HepG2 (cell line): ENCODE data around the gene ISG20. TPM values are rescaled to one million over a fixed set of nuclear protein-coding genes. Genes with fewer than 3 reads are reported as not detected.
A peak's percentile ranks its signal among the peaks of the same experiment; 100 is the strongest.

Experiments
- BHLHE40 ChIP-seq: IDR thresholded peaks from 2 replicates; pipeline ENCODE4 v1.6.1; 2011; ENCODE audit warnings: low read length, improper control_type of control experiment
- CEBPG ChIP-seq: IDR thresholded peaks from 2 replicates; pipeline ENCODE4 v1.6.1; 2016
- HNF1B ChIP-seq: sonication (generic); formaldehyde crosslinking; IDR thresholded peaks from 2 replicates; pipeline ENCODE4 v1.5.1; 2020; ENCODE audit warnings: mild to moderate bottlenecking, moderate library complexity, missing genetic modification reagents
- MAX ChIP-seq: IDR thresholded peaks from 2 replicates; pipeline ENCODE4 v1.6.1; 2012; ENCODE audit warnings: inconsistent platforms
- RARA ChIP-seq: IDR thresholded peaks from 2 replicates; pipeline ENCODE4 v1.6.1; 2016; ENCODE audit warnings: missing genetic modification reagents, missing compliant biosample characterization
- ZBTB7A ChIP-seq: sonication (generic); formaldehyde crosslinking; IDR thresholded peaks from 2 replicates; pipeline ENCODE4 v1.8.0; 2022; ENCODE audit warnings: mild to moderate bottlenecking, missing genetic modification reagents
- ZNF121 ChIP-seq: sonication (generic); formaldehyde crosslinking; IDR thresholded peaks from 2 replicates; pipeline ENCODE4 v1.5.0; 2020; ENCODE audit warnings: mild to moderate bottlenecking, missing genetic modification reagents
- ZNF205 ChIP-seq: IDR thresholded peaks from 2 replicates; pipeline ENCODE4 v1.6.1; 2018; ENCODE audit warnings: missing biosample characterization, missing genetic modification reagents
- ZNF562 ChIP-seq: sonication (generic); formaldehyde crosslinking; IDR thresholded peaks from 2 replicates; pipeline ENCODE4 v1.8.0; 2022; ENCODE audit warnings: missing genetic modification reagents, borderline replicate concordance
- polyA plus RNA-seq, 8 experiments: library from polyadenylated mRNA; depleted of rRNA in 3 of 8; stranded (reverse) in 7 of 8; unstranded in 1 of 8; fragments of >200 nt; fragmentation: Illumina TruSeq in 4 of 8; extraction: Trizol in 4 of 8; gene quantifications; 2 replicates each; pipeline versions ENCODE4 v1.2.1 to v1.2.3, GENCODE V29; 2011 to 2016; ENCODE audit warnings: low read depth in 4 of 8, missing spikeins in 1 of 8, mixed read lengths in 1 of 8; ENCODE audit not compliant: insufficient read depth in 1 of 8
- total RNA-seq, 5 experiments: library from RNA; depleted of rRNA; stranded (reverse); fragments of >200 nt; fragmentation: Illumina TruSeq; extraction: Trizol; gene quantifications; 2 replicates each; pipeline ENCODE4 v1.2.3, GENCODE V29; 2016; ENCODE audit warnings: low read depth in 1 of 5
- TF ChIP-seq, protein P1 (sequence below): sonication (generic); formaldehyde crosslinking; IDR thresholded peaks from 2 replicates; pipeline ENCODE4 v1.4.0; 2020; ENCODE audit warnings: missing genetic modification reagents
- TF ChIP-seq, protein P2 (sequence below): IDR thresholded peaks from 2 replicates; pipeline ENCODE4 v1.6.1; 2012; ENCODE audit warnings: low read depth, low read length, improper control_type of control experiment
- TF ChIP-seq, protein P3 (sequence below): sonication (generic); formaldehyde crosslinking; IDR thresholded peaks from 2 replicates; pipeline ENCODE4 v1.5.0; 2020; ENCODE audit warnings: missing genetic modification reagents, mild to moderate bottlenecking, borderline replicate concordance
- TF ChIP-seq, protein P4 (sequence below): IDR thresholded peaks from 2 replicates; pipeline ENCODE4 v1.6.1; 2016; ENCODE audit warnings: mild to moderate bottlenecking, missing biosample characterization, missing genetic modification reagents
- TF ChIP-seq, protein P5 (sequence below): sonication (generic); formaldehyde crosslinking; IDR thresholded peaks from 2 replicates; pipeline ENCODE4 v1.5.0; 2020; ENCODE audit warnings: missing genetic modification reagents

The ISG20 gene
- total and polyA plus RNA-seq, 2 of the 13 experiments (the other 11 are each of a cell fraction or from before 2014, with no cell fraction given) = 6.3 to 31.5 TPM

- TF ChIP-seq, protein P1, sequence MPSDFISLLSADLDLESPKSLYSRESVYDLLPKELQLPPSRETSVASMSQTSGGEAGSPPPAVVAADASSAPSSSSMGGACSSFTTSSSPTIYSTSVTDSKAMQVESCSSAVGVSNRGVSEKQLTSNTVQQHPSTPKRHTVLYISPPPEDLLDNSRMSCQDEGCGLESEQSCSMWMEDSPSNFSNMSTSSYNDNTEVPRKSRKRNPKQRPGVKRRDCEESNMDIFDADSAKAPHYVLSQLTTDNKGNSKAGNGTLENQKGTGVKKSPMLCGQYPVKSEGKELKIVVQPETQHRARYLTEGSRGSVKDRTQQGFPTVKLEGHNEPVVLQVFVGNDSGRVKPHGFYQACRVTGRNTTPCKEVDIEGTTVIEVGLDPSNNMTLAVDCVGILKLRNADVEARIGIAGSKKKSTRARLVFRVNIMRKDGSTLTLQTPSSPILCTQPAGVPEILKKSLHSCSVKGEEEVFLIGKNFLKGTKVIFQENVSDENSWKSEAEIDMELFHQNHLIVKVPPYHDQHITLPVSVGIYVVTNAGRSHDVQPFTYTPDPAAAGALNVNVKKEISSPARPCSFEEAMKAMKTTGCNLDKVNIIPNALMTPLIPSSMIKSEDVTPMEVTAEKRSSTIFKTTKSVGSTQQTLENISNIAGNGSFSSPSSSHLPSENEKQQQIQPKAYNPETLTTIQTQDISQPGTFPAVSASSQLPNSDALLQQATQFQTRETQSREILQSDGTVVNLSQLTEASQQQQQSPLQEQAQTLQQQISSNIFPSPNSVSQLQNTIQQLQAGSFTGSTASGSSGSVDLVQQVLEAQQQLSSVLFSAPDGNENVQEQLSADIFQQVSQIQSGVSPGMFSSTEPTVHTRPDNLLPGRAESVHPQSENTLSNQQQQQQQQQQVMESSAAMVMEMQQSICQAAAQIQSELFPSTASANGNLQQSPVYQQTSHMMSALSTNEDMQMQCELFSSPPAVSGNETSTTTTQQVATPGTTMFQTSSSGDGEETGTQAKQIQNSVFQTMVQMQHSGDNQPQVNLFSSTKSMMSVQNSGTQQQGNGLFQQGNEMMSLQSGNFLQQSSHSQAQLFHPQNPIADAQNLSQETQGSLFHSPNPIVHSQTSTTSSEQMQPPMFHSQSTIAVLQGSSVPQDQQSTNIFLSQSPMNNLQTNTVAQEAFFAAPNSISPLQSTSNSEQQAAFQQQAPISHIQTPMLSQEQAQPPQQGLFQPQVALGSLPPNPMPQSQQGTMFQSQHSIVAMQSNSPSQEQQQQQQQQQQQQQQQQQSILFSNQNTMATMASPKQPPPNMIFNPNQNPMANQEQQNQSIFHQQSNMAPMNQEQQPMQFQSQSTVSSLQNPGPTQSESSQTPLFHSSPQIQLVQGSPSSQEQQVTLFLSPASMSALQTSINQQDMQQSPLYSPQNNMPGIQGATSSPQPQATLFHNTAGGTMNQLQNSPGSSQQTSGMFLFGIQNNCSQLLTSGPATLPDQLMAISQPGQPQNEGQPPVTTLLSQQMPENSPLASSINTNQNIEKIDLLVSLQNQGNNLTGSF = no peak
- TF ChIP-seq ZBTB7A (CRISPR knock-in tag) (peak; percentile 70; the same call in 1 of the 2 replicates), ZNF205 (CRISPR knock-in tag) (peak; percentile 83), BHLHE40 (no peak), MAX (peak; percentile 83), RARA (CRISPR knock-in tag) (no peak), ZNF562 (CRISPR knock-in tag) (no peak), HNF1B (CRISPR knock-in tag) (peak; percentile 83), ZNF121 (CRISPR knock-in tag) (0 out of 2 replicates have a peak, but pooled peaks have one; percentile 52), CEBPG (CRISPR knock-in tag) (no peak)
- TF ChIP-seq, protein P2, sequence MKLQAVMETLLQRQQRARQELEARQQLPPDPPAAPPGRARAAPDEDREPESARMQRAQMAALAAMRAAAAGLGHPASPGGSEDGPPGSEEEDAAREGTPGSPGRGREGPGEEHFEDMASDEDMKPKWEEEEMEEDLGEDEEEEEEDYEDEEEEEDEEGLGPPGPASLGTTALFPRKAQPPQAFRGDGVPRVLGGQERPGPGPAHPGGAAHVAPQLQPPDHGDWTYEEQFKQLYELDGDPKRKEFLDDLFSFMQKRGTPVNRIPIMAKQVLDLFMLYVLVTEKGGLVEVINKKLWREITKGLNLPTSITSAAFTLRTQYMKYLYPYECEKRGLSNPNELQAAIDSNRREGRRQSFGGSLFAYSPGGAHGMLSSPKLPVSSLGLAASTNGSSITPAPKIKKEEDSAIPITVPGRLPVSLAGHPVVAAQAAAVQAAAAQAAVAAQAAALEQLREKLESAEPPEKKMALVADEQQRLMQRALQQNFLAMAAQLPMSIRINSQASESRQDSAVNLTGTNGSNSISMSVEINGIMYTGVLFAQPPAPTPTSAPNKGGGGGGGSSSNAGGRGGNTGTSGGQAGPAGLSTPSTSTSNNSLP = no peak
- TF ChIP-seq, protein P3, sequence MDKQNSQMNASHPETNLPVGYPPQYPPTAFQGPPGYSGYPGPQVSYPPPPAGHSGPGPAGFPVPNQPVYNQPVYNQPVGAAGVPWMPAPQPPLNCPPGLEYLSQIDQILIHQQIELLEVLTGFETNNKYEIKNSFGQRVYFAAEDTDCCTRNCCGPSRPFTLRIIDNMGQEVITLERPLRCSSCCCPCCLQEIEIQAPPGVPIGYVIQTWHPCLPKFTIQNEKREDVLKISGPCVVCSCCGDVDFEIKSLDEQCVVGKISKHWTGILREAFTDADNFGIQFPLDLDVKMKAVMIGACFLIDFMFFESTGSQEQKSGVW (CRISPR knock-in tag) = no peak
- TF ChIP-seq, protein P4, sequence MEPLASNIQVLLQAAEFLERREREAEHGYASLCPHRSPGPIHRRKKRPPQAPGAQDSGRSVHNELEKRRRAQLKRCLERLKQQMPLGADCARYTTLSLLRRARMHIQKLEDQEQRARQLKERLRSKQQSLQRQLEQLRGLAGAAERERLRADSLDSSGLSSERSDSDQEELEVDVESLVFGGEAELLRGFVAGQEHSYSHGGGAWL (CRISPR knock-in tag) = no peak
- TF ChIP-seq, protein P5, sequence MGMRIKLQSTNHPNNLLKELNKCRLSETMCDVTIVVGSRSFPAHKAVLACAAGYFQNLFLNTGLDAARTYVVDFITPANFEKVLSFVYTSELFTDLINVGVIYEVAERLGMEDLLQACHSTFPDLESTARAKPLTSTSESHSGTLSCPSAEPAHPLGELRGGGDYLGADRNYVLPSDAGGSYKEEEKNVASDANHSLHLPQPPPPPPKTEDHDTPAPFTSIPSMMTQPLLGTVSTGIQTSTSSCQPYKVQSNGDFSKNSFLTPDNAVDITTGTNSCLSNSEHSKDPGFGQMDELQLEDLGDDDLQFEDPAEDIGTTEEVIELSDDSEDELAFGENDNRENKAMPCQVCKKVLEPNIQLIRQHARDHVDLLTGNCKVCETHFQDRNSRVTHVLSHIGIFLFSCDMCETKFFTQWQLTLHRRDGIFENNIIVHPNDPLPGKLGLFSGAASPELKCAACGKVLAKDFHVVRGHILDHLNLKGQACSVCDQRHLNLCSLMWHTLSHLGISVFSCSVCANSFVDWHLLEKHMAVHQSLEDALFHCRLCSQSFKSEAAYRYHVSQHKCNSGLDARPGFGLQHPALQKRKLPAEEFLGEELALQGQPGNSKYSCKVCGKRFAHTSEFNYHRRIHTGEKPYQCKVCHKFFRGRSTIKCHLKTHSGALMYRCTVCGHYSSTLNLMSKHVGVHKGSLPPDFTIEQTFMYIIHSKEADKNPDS (CRISPR knock-in tag) = no peak
Measured at GRCh38 chr15:88681610-88682221, 42.9 kb downstream of the ISG20 start (continued).
